SK-N-MC (cell line): Measurements from ENCODE around the gene ANKS1B.
A peak's percentile ranks its signal among the peaks of the same experiment; 100 is the strongest.

Source experiments
- DNase-seq: peaks from one replicate; pipeline ENCODE4 v3.0.0-alpha.2; 2011; ENCODE audit warnings: low read depth, low spot score
- H3K27ac ChIP-seq: fragments of 200-600 bp; sonication (generic); 2 replicates; pipeline ENCODE4 v1.5.1; 2016; ENCODE audit warnings: mixed run types
- H3K36me3 ChIP-seq: fragments of 200-600 bp; sonication (generic); 2 replicates; pipeline ENCODE4 v1.6.1; 2017; ENCODE audit warnings: antibody characterized with exemption, low read length, mixed read lengths; ENCODE audit not compliant: insufficient read depth
- H3K4me3 ChIP-seq: fragments of 200-600 bp; sonication (generic); 2 replicates; pipeline ENCODE4 v1.5.1; 2016
- H3K9ac ChIP-seq: fragments of 200-600 bp; sonication (generic); 2 replicates; pipeline ENCODE4 v1.8.0; 2017; ENCODE audit warnings: mixed run types, mixed read lengths; ENCODE audit not compliant: insufficient read length
- H3K9me3 ChIP-seq: fragments of 200-600 bp; sonication (generic); 2 replicates; pipeline ENCODE4 v1.6.1; 2017; ENCODE audit warnings: low read depth, mild to moderate bottlenecking, antibody characterized with exemption, low read length, moderate library complexity, mixed read lengths
- EZH2 ChIP-seq: fragments of 200-600 bp; sonication (generic); IDR thresholded peaks from one replicate; pipeline ENCODE4 v1.6.1; 2017; ENCODE audit warnings: antibody characterized with exemption
- FOXP2 ChIP-seq: optimal IDR thresholded peaks from 2 replicates; pipeline ENCODE3; 2011; ENCODE audit warnings: mild to moderate bottlenecking, moderate library complexity; ENCODE audit not compliant: insufficient read depth; ENCODE audit errors: extremely low read length, control extremely low read depth
- POLR2AphosphoS5 ChIP-seq: IDR thresholded peaks from 2 replicates; pipeline ENCODE4 v1.6.1; 2012; ENCODE audit warnings: mild to moderate bottlenecking, low read depth, low read length, borderline replicate concordance

Gene ANKS1B

GRCh38 chr12:99915251-99916082, 69.3 kb downstream of the ANKS1B start:
- H3K4me3 ChIP-seq: no peak overlapping the region
- DNase-seq: no peak
- H3K9ac ChIP-seq: no peak overlapping the region
- H3K36me3 ChIP-seq: no peaks in the 10 kb centered on the region
- H3K27ac ChIP-seq: no peak overlapping the region
- no peaks in the 10 kb centered on the region for H3K9me3 ChIP-seq
- TF ChIP-seq POLR2AphosphoS5 (no peak), FOXP2 (no peak), EZH2 (no peak)

GRCh38 chr12:99914206-99914605, 70.5 kb downstream of the ANKS1B start:
- Histone ChIP-seq H3K9me3 (no peaks in the 10 kb centered on the region), H3K27ac (no peak overlapping the region), H3K9ac (no peak overlapping the region), H3K36me3 (no peaks in the 10 kb centered on the region), H3K4me3 (no peak overlapping the region)
- no peak for DNase-seq
- TF ChIP-seq FOXP2 (no peak), POLR2AphosphoS5 (no peak), EZH2 (no peak)

- no peak overlapping the region for H3K4me3 ChIP-seq
- no peak for TF ChIP-seq EZH2
- no peak for DNase-seq
- H3K27ac ChIP-seq: no peak overlapping the region
- H3K9ac ChIP-seq: no peak overlapping the region
- H3K9me3 ChIP-seq: no peaks in the 10 kb centered on the region
- no peaks in the 10 kb centered on the region for H3K36me3 ChIP-seq
Observed at GRCh38 chr12:99911967-99912366, 72.8 kb downstream of the ANKS1B start.

GRCh38 chr12:99911081-99911480, 73.7 kb downstream of the ANKS1B start:
- TF ChIP-seq FOXP2 (no peak), EZH2 (no peak)
- no peak for DNase-seq
- Histone ChIP-seq H3K36me3 (no peaks in the 10 kb centered on the region), H3K9ac (no peak overlapping the region), H3K4me3 (no peak overlapping the region), H3K27ac (no peak overlapping the region), H3K9me3 (no peaks in the 10 kb centered on the region)

GRCh38 chr12:99910342-99910741, 74.4 kb downstream of the ANKS1B start:
- no peak overlapping the region for H3K4me3 ChIP-seq
- no peaks in the 10 kb centered on the region for H3K36me3 ChIP-seq
- H3K9ac ChIP-seq: no peak overlapping the region
- H3K27ac ChIP-seq: no peak overlapping the region
- no peak for TF ChIP-seq EZH2
- TF ChIP-seq POLR2AphosphoS5: no peak
- no peak for TF ChIP-seq FOXP2
- DNase-seq: no peak
- H3K9me3 ChIP-seq: no peaks in the 10 kb centered on the region

- Histone ChIP-seq H3K9me3 (no peaks in the 10 kb centered on the region), H3K9ac (no peak overlapping the region), H3K27ac (no peak overlapping the region), H3K36me3 (no peaks in the 10 kb centered on the region), H3K4me3 (no peak overlapping the region; the same call in 1 of the 2 replicates)
- DNase-seq: peak; percentile 2
- TF ChIP-seq FOXP2 (no peak), POLR2AphosphoS5 (no peak), EZH2 (no peak)
Observed at GRCh38 chr12:99906786-99907579, 77.8 kb downstream of the ANKS1B start.

- TF ChIP-seq FOXP2 (no peak), EZH2 (no peak), POLR2AphosphoS5 (no peak)
- H3K36me3 ChIP-seq: no peaks in the 10 kb centered on the region
- H3K9ac ChIP-seq: no peak overlapping the region
- no peak overlapping the region for H3K27ac ChIP-seq
- no peak overlapping the region for H3K4me3 ChIP-seq
- DNase-seq: no peak
- H3K9me3 ChIP-seq: no peaks in the 10 kb centered on the region
Observed at GRCh38 chr12:99901181-99901580, 83.6 kb downstream of the ANKS1B start.

- TF ChIP-seq POLR2AphosphoS5 (no peak), EZH2 (no peak), FOXP2 (no peak)
Observed at GRCh38 chr12:99898645-99899044, 86.1 kb downstream of the ANKS1B start.

More at GRCh38 chr12:99898645-99899044, 86.1 kb downstream of the ANKS1B start:
- no peaks in the 10 kb centered on the region for H3K36me3 ChIP-seq
- H3K9me3 ChIP-seq: no peaks in the 10 kb centered on the region; the same call in 1 of the 2 replicates
- H3K4me3 ChIP-seq: no peak overlapping the region
- DNase-seq: no peak
- no peak overlapping the region for H3K9ac ChIP-seq
- H3K27ac ChIP-seq: no peak overlapping the region
